Nephron progenitor cell (in vitro differentiated cells): ENCODE results near the gene PMAIP1.

Source experiments
- DNase-seq: peaks from one replicate; pipeline ENCODE4 v3.0.0; 2021
- H3K27ac Mint-ChIP-seq: 2 replicates; pipeline ENCODE4 v1.8.0; 2021; ENCODE audit warnings: mild to moderate bottlenecking, moderate library complexity, mixed read lengths
- H3K27me3 Mint-ChIP-seq: 2 replicates; pipeline ENCODE4 v1.8.0; 2021; ENCODE audit warnings: mild to moderate bottlenecking, low read depth, mixed read lengths; ENCODE audit not compliant: poor library complexity
- H3K36me3 Mint-ChIP-seq: 2 replicates; pipeline ENCODE4 v1.8.0; 2021; ENCODE audit warnings: low read depth, mixed read lengths
- H3K4me1 Mint-ChIP-seq: 2 replicates; pipeline ENCODE4 v1.8.0; 2021; ENCODE audit warnings: mixed read lengths
- H3K4me3 Mint-ChIP-seq: 2 replicates; pipeline ENCODE4 v1.8.0; 2021; ENCODE audit warnings: mild to moderate bottlenecking, moderate library complexity, mixed read lengths
- H3K9me3 Mint-ChIP-seq: 2 replicates; pipeline ENCODE4 v1.8.0; 2021; ENCODE audit warnings: mild to moderate bottlenecking, moderate library complexity, mixed read lengths
- CTCF ChIP-seq: fragments of 200-600 bp; sonication (generic); IDR thresholded peaks from 2 replicates; pipeline ENCODE4 v1.5.0; 2021; ENCODE audit warnings: antibody characterized with exemption

PMAIP1 gene

DNA sequence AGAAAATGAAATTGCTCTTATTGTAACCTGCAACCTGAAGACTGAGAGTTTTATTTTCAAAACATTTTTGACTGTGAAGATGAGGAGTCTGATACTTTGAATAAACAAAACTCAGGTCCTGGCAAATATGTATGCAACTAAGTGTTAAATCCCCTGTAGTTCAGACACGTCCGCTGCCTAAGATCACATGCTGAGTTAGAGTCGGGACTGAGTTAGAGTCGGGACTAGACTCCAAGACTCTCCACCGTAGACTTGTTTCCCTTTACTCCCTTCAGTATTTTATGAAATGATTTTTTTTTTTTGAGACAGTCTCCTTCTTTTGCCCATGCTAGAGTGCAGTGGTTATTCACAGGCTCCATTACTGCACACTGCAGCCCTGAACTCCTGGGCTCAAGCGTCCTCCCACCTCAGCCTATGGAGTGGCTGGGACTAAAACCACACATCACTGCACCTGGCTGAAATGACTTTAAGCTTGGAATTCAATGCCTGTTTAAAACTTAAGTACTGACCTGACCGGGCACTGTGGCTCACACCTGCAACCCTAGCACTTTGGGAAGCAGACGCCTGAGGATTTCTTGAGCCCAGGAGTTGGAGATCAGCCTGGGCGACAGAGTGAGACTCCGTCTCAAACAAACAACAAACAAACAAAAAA is 28.0 kb upstream of the PMAIP1 start:
- Mint-ChIP-seq H3K36me3 (no peaks in the 10 kb centered on the region), H3K27ac (no peak overlapping the region), H3K4me1 (peaks cover 10% of the 10 kb centered on the region), H3K9me3 (no peaks in the 10 kb centered on the region), H3K27me3 (peaks cover 4% of the 10 kb centered on the region), H3K4me3 (no peak overlapping the region)
- no peak for TF ChIP-seq CTCF
- no peak for DNase-seq

- DNase-seq: no peak
- no peak overlapping the region for H3K4me3 Mint-ChIP-seq
- H3K27ac Mint-ChIP-seq: no peak overlapping the region
- H3K4me1 Mint-ChIP-seq: peaks cover 10% of the 10 kb centered on the region
- H3K36me3 Mint-ChIP-seq: no peaks in the 10 kb centered on the region
- TF ChIP-seq CTCF: no peak
- H3K27me3 Mint-ChIP-seq: peaks cover 4% of the 10 kb centered on the region
- H3K9me3 Mint-ChIP-seq: no peaks in the 10 kb centered on the region
These were observed 26.2 kb upstream of the PMAIP1 start for GRCh38 chr18:59873641-59874040.

DNA sequence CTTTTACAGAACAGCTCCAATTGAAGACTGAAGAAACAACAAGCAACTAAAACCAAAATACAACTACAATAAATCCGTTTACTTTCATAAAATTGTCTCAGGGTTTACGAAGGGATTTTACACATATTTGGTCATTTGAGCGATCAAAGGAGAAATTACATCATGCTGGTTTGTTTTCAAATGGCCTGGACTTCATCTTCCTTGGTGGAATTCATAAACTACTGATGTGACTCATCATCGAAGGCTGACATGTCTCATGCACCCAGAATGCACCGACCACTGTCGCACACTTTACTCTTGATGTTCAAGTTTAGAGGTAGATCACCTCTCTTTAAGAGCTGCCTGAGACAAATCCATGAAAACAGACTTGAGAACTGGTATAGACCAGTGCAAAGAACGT is 25.6 kb upstream of the PMAIP1 start:
- Mint-ChIP-seq H3K9me3 (no peaks in the 10 kb centered on the region), H3K36me3 (no peaks in the 10 kb centered on the region), H3K27ac (no peak overlapping the region), H3K4me1 (peaks cover 10% of the 10 kb centered on the region), H3K4me3 (no peak overlapping the region), H3K27me3 (peaks cover 4% of the 10 kb centered on the region)
- DNase-seq: no peak
- TF ChIP-seq CTCF: no peak

- no peak for TF ChIP-seq CTCF
- no peaks in the 10 kb centered on the region for H3K36me3 Mint-ChIP-seq
- DNase-seq: no peak
- no peaks in the 10 kb centered on the region for H3K9me3 Mint-ChIP-seq
- H3K27ac Mint-ChIP-seq: no peak overlapping the region
- peaks cover 12% of the 10 kb centered on the region for H3K4me1 Mint-ChIP-seq
- peaks cover 4% of the 10 kb centered on the region for H3K27me3 Mint-ChIP-seq
- H3K4me3 Mint-ChIP-seq: no peak overlapping the region
These were observed 23.5 kb upstream of the PMAIP1 start for GRCh38 chr18:59876310-59876626.

DNA sequence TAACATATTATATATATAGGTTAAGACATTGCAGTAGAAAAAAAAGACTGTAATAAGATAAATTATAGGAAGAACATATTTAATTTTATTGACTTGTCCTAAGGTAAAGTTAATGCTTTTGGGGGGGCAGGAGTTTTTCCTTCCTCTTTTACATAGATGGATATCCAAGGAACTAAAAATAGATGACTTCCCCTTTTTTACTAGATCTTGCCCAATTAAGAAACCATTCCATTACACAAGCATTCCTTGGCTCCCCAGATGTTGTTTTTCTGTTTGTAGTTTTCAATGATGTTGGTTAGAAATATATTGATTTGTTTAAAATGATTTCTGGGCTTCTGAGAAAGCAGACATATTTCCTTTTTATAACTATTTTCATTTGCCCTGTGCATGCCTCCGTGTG is 22.4 kb upstream of the PMAIP1 start:
- no peak for DNase-seq
- no peak for TF ChIP-seq CTCF
- H3K9me3 Mint-ChIP-seq: no peaks in the 10 kb centered on the region
- no peak overlapping the region for H3K4me3 Mint-ChIP-seq
- peaks cover 5% of the 10 kb centered on the region for H3K27me3 Mint-ChIP-seq
- H3K4me1 Mint-ChIP-seq: peaks cover 15% of the 10 kb centered on the region
- no peaks in the 10 kb centered on the region for H3K36me3 Mint-ChIP-seq
- H3K27ac Mint-ChIP-seq: no peak overlapping the region

DNA sequence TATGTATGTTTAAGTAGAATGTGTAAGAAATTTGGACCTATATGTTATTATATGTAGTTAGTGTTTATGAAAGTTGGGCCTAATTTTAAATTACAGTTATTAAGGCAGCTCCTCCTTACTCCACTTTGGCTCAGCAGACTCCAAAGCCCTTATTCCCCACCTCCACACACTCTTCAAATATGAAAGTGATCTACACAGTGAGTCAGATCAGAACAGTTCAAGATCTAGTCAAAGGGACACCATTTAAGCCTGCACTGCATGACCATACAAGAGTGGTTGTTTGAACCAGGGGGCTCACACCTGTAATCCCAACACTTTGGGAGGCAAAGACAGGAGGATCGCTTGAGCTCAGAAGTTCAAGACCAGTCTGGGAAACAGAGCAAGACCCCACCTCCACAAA is 21.2 kb upstream of the PMAIP1 start:
- H3K9me3 Mint-ChIP-seq: no peaks in the 10 kb centered on the region
- no peak overlapping the region for H3K27ac Mint-ChIP-seq
- peaks cover 16% of the 10 kb centered on the region for H3K4me1 Mint-ChIP-seq
- DNase-seq: no peak
- H3K36me3 Mint-ChIP-seq: no peaks in the 10 kb centered on the region
- TF ChIP-seq CTCF: no peak
- H3K4me3 Mint-ChIP-seq: no peak overlapping the region
- peaks cover 2% of the 10 kb centered on the region for H3K27me3 Mint-ChIP-seq
